H9 (cell line): Measurements from ENCODE around the gene IL20RA. TPM values are rescaled to one million over a fixed set of nuclear protein-coding genes. Genes with fewer than 3 reads are reported as not detected.

ENCODE experiments used
- DNase-seq: peaks from one replicate; pipeline ENCODE4 v3.0.0-alpha.2; 2017
- H2AFZ ChIP-seq: one replicate; pipeline ENCODE4 v1.6.1; 2013; ENCODE audit warnings: mild to moderate bottlenecking, low read length, control low read depth, moderate library complexity
- H2AK5ac ChIP-seq: 2 replicates; pipeline ENCODE4 v1.6.1; 2013; ENCODE audit warnings: low read length, control low read depth, mixed read lengths; ENCODE audit not compliant: insufficient read length
- H2BK120ac ChIP-seq: one replicate; pipeline ENCODE4 v1.6.1; 2013; ENCODE audit warnings: low read depth, mild to moderate bottlenecking, low read length, control low read depth, inconsistent platforms; ENCODE audit not compliant: poor library complexity, severe bottlenecking
- H2BK12ac ChIP-seq: 2 replicates; pipeline ENCODE4 v1.6.1; 2013; ENCODE audit warnings: low read length, control low read depth, mixed read lengths, low read depth; ENCODE audit not compliant: insufficient read length
- H2BK15ac ChIP-seq: 2 replicates; pipeline ENCODE4 v1.6.1; 2013; ENCODE audit warnings: low read depth, low read length, control low read depth
- H2BK20ac ChIP-seq: one replicate; pipeline ENCODE4 v1.6.1; 2013; ENCODE audit warnings: low read depth, mild to moderate bottlenecking, low read length, control low read depth, inconsistent platforms; ENCODE audit not compliant: poor library complexity, severe bottlenecking
- H2BK5ac ChIP-seq: 2 replicates; pipeline ENCODE4 v1.6.1; 2013; ENCODE audit warnings: low read length, control low read depth, mixed read lengths; ENCODE audit not compliant: insufficient read length
- H3K14ac ChIP-seq: 2 replicates; pipeline ENCODE4 v1.6.1; 2013; ENCODE audit warnings: low read length, control low read depth; ENCODE audit not compliant: insufficient read depth
- H3K18ac ChIP-seq: 2 replicates; pipeline ENCODE4 v1.6.1; 2013; ENCODE audit warnings: low read depth, mild to moderate bottlenecking, mixed read lengths, low read length, control low read depth; ENCODE audit not compliant: insufficient read length
- H3K23ac ChIP-seq: 2 replicates; pipeline ENCODE4 v1.6.1; 2013; ENCODE audit warnings: low read length, control low read depth, mixed read lengths, low read depth; ENCODE audit not compliant: insufficient read length
- H3K23me2 ChIP-seq: 2 replicates; pipeline ENCODE4 v1.6.1; 2013; ENCODE audit warnings: low read depth, mild to moderate bottlenecking, mixed read lengths, low read length, control low read depth; ENCODE audit not compliant: insufficient read length, poor library complexity, severe bottlenecking
- H3K27ac ChIP-seq: 2 replicates; pipeline ENCODE4 v1.5.1; 2013; ENCODE audit warnings: low read length, control low read depth, mixed read lengths, low read depth; ENCODE audit not compliant: insufficient read length
- H3K27me3 ChIP-seq: 2 replicates; pipeline ENCODE4 v1.6.1; 2013; ENCODE audit warnings: low read length, control low read depth, inconsistent platforms; ENCODE audit not compliant: insufficient read depth
- H3K4ac ChIP-seq: 2 replicates; pipeline ENCODE4 v1.6.1; 2013; ENCODE audit warnings: low read depth, mild to moderate bottlenecking, control low read depth, inconsistent platforms, low read length, moderate library complexity
- H3K4me1 ChIP-seq: 2 replicates; pipeline ENCODE4 v1.6.1; 2013; ENCODE audit warnings: low read length, control low read depth, inconsistent platforms; ENCODE audit not compliant: insufficient read depth
- H3K4me2 ChIP-seq: 2 replicates; pipeline ENCODE4 v1.6.1; 2013; ENCODE audit warnings: low read length, control low read depth, mixed read lengths; ENCODE audit not compliant: insufficient read length, insufficient read depth
- H3K56ac ChIP-seq: 2 replicates; pipeline ENCODE4 v1.6.1; 2013; ENCODE audit warnings: low read depth, mild to moderate bottlenecking, mixed read lengths, low read length, control low read depth; ENCODE audit not compliant: insufficient read length
- H3K79me1 ChIP-seq: 2 replicates; pipeline ENCODE4 v1.6.1; 2013; ENCODE audit warnings: low read depth, mild to moderate bottlenecking, moderate library complexity, low read length, control low read depth, inconsistent platforms; ENCODE audit not compliant: insufficient read depth, poor library complexity, severe bottlenecking
- H3K79me2 ChIP-seq: 2 replicates; pipeline ENCODE4 v1.6.1; 2013; ENCODE audit warnings: low read length, control low read depth, inconsistent platforms; ENCODE audit not compliant: insufficient read depth
- H3K9ac ChIP-seq: 2 replicates; pipeline ENCODE4 v1.6.1; 2013; ENCODE audit warnings: low read length, control low read depth, mixed read lengths; ENCODE audit not compliant: insufficient read length; ENCODE audit errors: extremely low read depth
- H3K9me3 ChIP-seq: one replicate; pipeline ENCODE4 v1.6.1; 2013; ENCODE audit warnings: low read depth, low read length, inconsistent platforms; ENCODE audit not compliant: control insufficient read depth
- H3T11ph ChIP-seq: one replicate; pipeline ENCODE4 v1.6.1; 2013; ENCODE audit warnings: mild to moderate bottlenecking, low read length, control low read depth, inconsistent platforms
- H4K20me1 ChIP-seq: one replicate; pipeline ENCODE4 v1.6.1; 2013; ENCODE audit not compliant: control insufficient read depth, insufficient read length, insufficient read depth
- H4K5ac ChIP-seq: 2 replicates; pipeline ENCODE4 v1.6.1; 2013; ENCODE audit warnings: low read depth, mild to moderate bottlenecking, mixed read lengths, low read length, control low read depth; ENCODE audit not compliant: insufficient read length
- H4K8ac ChIP-seq: replicated peaks from 2 replicates; pipeline ENCODE4 v1.6.1; 2013; ENCODE audit warnings: low read length, control low read depth, mixed read lengths, low read depth; ENCODE audit not compliant: insufficient read length
- H4K91ac ChIP-seq: 2 replicates; pipeline ENCODE4 v1.6.1; 2013; ENCODE audit warnings: low read depth, mild to moderate bottlenecking, moderate library complexity, mixed read lengths, low read length, control low read depth; ENCODE audit not compliant: insufficient read length
- H3K27ac Mint-ChIP-seq, 3 experiments: 2 replicates in 2 of 3; 3 replicates in 1 of 3; pipeline ENCODE4 v1.8.0; 2020 to 2021; ENCODE audit warnings: mixed read lengths in 3 of 3, mild to moderate bottlenecking in 1 of 3, moderate library complexity in 1 of 3
- H3K27me3 Mint-ChIP-seq: 2 replicates; pipeline ENCODE4 v1.8.0; 2021; ENCODE audit warnings: low read depth, mild to moderate bottlenecking, moderate library complexity, mixed read lengths
- H3K36me3 Mint-ChIP-seq, 3 experiments: 2 replicates in 2 of 3; 3 replicates in 1 of 3; pipeline ENCODE4 v1.8.0; 2020 to 2021; ENCODE audit warnings: low read depth in 3 of 3, mixed read lengths in 3 of 3; ENCODE audit not compliant: insufficient read depth in 1 of 3
- H3K4me1 Mint-ChIP-seq, 2 experiments: 2 replicates each; pipeline ENCODE4 v1.8.0; 2020; ENCODE audit warnings: mixed read lengths in 2 of 2
- H3K4me3 Mint-ChIP-seq, 2 experiments: 2 replicates in 1 of 2; 3 replicates in 1 of 2; pipeline ENCODE4 v1.8.0; 2020 to 2021; ENCODE audit warnings: mild to moderate bottlenecking in 2 of 2, mixed read lengths in 2 of 2, moderate library complexity in 1 of 2
- H3K9me3 Mint-ChIP-seq, 2 experiments: 2 replicates in 1 of 2; 3 replicates in 1 of 2; pipeline ENCODE4 v1.8.0; 2020; ENCODE audit warnings: mild to moderate bottlenecking in 2 of 2, mixed read lengths in 2 of 2, moderate library complexity in 1 of 2
- WGBS: extraction: QIAGEN DNeasy Blood & Tissue Kit; methylation state at CpG from one replicate; pipeline ENCODE4 v1.1.7; 2013; ENCODE audit warnings: missing lambda C conversion rate, low lambda C conversion rate, mixed read lengths; ENCODE audit not compliant: insufficient read length; ENCODE audit errors: extremely low coverage; 5-methylcytosine and 5-hydroxymethylcytosine counted together
- total RNA-seq: library from RNA; stranded (reverse); gene quantifications from 2 replicates; pipeline ENCODE4 v1.2.1, GENCODE V29; 2021
- TF ChIP-seq, protein P1 (sequence below): fragments of 200-600 bp; sonication (generic); conservative IDR thresholded peaks from 3 replicates; pipeline ENCODE4 v1.8.0; 2021; ENCODE audit warnings: antibody characterized with exemption, mild to moderate bottlenecking

IL20RA gene
- total RNA-seq, 1 experiment from 2014 or later: 0.74 TPM

DNA sequence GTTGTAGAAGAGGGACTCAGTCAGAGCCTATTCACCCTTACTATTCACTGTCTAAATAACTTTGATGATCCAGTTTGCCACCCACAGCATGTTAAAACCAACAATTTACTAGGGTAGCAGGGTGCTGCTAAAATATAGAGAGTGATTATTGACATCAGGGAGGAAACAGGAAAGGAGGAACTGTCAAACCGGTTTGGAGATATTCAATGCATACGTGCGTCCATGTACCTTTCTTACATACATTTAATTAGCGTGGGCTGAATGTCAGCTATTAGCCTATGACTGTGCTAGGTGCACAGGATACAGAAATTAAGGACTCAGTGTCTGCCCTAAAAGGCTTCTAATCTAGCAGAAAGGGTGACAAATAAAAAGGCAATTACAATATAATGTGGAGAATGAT, 57.2 kb downstream of the IL20RA start:
- no peak overlapping the region for H4K8ac ChIP-seq
- WGBS: no CpG with 5 or more reads among the region's 4 CpGs
- H2AK5ac ChIP-seq: no peak overlapping the region
- H3K79me1 ChIP-seq: no peaks in the 10 kb centered on the region
- H3K4me2 ChIP-seq: no peak overlapping the region
- TF ChIP-seq, protein P1, sequence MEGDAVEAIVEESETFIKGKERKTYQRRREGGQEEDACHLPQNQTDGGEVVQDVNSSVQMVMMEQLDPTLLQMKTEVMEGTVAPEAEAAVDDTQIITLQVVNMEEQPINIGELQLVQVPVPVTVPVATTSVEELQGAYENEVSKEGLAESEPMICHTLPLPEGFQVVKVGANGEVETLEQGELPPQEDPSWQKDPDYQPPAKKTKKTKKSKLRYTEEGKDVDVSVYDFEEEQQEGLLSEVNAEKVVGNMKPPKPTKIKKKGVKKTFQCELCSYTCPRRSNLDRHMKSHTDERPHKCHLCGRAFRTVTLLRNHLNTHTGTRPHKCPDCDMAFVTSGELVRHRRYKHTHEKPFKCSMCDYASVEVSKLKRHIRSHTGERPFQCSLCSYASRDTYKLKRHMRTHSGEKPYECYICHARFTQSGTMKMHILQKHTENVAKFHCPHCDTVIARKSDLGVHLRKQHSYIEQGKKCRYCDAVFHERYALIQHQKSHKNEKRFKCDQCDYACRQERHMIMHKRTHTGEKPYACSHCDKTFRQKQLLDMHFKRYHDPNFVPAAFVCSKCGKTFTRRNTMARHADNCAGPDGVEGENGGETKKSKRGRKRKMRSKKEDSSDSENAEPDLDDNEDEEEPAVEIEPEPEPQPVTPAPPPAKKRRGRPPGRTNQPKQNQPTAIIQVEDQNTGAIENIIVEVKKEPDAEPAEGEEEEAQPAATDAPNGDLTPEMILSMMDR: no peak
- peaks cover 7% of the 10 kb centered on the region for H3K23me2 ChIP-seq
- Mint-ChIP-seq H3K4me3 (no peak overlapping the region), H3K27ac (no peak overlapping the region), H3K36me3 (no peaks in the 10 kb centered on the region; a peak in 1 of 7 replicates), H3K9me3 (no peaks in the 10 kb centered on the region), H3K4me1 (peaks cover 22 to 24% of the 10 kb centered on the region in 2 experiments), H3K27me3 (peaks cover 1% of the 10 kb centered on the region; the same call in 1 of the 2 replicates)
- H4K20me1 ChIP-seq: no peaks in the 10 kb centered on the region
- H2BK15ac ChIP-seq: no peak overlapping the region
- H3K79me2 ChIP-seq: no peaks in the 10 kb centered on the region
- H3K4ac ChIP-seq: no peak overlapping the region
- no peaks in the 10 kb centered on the region for H3K27me3 ChIP-seq
- no peak overlapping the region for H2BK5ac ChIP-seq
- H3K14ac ChIP-seq: no peak overlapping the region
- H3K9me3 ChIP-seq: no peaks in the 10 kb centered on the region
- no peak overlapping the region for H2BK20ac ChIP-seq
- H3K56ac ChIP-seq: no peak overlapping the region
- no peak overlapping the region for H4K5ac ChIP-seq
- no peak overlapping the region for H2AFZ ChIP-seq
- H3K9ac ChIP-seq: no peak overlapping the region
- H2BK120ac ChIP-seq: no peak overlapping the region
- no peak overlapping the region for H3K23ac ChIP-seq
- no peak overlapping the region for H2BK12ac ChIP-seq
- DNase-seq: no peak
- no peak overlapping the region for H4K91ac ChIP-seq
- no peak overlapping the region for H3K18ac ChIP-seq
- H3T11ph ChIP-seq: no peak overlapping the region
- peaks cover 6% of the 10 kb centered on the region; the same call in 1 of the 2 replicates for H3K4me1 ChIP-seq
- H3K27ac ChIP-seq: no peak overlapping the region
